SW 1271 (cell line): ENCODE results near the gene NAT8.
A peak's percentile ranks its signal among the peaks of the same experiment; 100 is the strongest.
"Not testable (repeated sequence)": the region's sequence is repeated elsewhere in the genome, so short reads cannot be mapped to it uniquely, and the experiment has no call there.

Experiments
- DNase-seq, 2 experiments: peaks; one replicate each; lab custom pipeline; 2025; lab: John Stamatoyannopoulos, UW

Gene NAT8

DNA sequence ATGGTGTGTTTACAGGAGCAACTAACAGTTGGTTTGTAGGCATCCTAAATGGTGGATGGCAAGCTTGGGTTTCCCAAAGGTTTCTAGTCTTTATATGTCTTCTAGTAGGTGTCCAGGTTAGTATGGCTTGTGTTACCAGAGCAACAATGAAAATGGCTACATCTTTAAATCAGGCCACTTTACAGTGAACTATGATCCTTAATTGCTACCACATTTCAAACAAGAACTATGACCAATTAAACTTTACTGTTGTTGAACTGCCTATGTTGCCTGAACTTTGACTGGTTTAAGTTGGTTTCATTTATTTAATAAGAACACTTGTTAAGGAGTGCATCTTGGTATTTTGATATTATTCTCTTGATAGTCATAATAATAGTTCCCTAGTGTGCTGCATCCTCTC, 5.2 kb downstream of the NAT8 start:
- DNase-seq = not testable (repeated sequence)

DNA sequence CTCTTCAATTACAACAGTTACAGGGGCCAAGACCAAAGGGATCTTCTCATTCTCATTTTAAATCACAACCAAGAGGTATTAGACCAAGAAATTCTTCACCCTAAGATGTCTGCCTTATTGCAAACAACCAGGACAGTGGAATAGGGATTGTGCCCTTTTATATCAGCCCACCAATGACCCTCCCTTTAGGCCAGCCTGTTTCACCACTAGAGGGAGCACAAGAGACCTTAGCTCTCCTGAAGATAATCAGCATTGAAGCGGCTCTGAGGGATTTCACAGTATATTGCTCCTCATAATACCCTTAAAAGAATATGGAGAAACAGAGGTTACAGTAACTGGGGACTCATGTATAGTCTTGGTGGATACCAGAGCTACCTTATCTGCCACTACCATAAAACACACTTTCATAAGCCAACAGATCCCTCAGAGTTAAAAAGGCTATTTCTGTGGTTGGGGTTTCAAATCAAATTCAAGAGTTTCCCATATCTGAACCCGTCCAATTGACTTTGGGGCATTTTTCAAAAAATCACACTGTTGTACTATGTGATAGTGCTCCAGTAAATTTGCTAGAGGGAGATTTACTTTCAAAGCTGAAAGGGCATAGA, 11.5 kb downstream of the NAT8 start:
- peak in 1 of 2 experiments; percentile 34 for DNase-seq

- not testable (repeated sequence) for DNase-seq
These were observed 13.7 kb downstream of the NAT8 start for GRCh38 chr2:73628493-73628892.

- not testable (repeated sequence) for DNase-seq
These were observed 16.0 kb downstream of the NAT8 start for GRCh38 chr2:73626237-73626636.

GRCh38 chr2:73624625-73625024, 17.6 kb downstream of the NAT8 start:
- DNase-seq = not testable (repeated sequence)

- DNase-seq = not testable (repeated sequence)
These were observed 18.2 kb downstream of the NAT8 start for GRCh38 chr2:73624036-73624435.

- not testable (repeated sequence) for DNase-seq
These were observed 22.3 kb downstream of the NAT8 start for GRCh38 chr2:73619925-73620324.

DNA sequence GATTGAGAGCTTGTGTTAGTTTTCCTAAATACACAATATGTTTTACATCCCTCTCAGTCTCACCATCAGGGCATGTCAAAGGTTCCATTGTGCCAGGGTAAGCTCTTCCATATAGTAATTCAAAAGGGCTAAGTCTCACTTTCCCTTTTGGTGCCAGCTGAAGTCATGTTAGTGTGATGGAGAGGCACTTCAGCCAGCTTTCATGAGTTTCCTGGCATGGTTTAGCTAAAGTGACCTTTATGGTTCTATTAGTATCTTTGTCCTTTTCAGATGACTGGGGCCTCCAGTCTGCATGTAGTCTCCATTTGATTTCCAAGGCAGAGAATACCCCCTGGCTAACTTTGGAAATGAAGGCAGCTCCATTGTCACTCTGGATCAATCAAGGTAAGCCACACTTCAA, 27.2 kb downstream of the NAT8 start:
- no peak for DNase-seq

DNA sequence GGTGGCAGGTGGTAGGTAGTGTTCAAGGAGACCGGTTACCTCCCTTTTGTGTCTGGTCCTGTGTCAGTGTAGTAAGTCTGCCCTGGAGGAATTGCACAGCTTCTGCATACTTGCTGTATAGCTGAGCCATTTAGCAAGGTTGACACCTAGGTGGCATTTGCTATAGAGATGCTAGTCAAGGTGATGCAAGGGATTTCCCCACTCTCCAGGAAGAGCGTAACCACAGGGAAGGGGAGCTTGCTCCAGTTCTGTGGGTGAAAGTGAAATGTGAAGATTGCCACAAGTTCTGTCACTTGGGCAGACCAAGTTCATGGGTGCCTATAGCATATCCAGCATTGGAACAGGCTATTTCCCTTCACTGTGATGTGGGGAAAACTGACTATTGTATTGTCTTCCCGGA, 28.1 kb downstream of the NAT8 start:
- no peak for DNase-seq

DNA sequence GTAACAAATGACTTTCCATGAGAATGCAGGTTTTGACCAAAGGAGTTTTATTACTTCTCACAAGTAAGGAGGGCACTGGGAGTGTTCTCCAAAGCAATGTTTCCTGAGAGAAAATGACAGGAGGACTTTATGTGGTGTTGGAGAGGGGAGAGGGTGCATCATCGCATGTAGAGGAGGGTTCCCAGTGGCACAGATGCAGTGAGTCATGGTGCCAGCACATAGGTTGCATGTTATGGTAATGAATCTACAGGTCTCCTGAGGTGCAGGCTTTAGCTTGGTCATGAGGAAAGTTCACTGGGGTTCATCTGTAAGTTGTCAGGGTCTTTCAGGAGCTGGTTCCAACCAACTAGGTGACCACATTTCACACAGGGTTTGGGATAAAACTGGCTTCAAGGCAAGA, 30.4 kb downstream of the NAT8 start:
- no peak for DNase-seq

GRCh38 chr2:73611193-73611592, 31.0 kb downstream of the NAT8 start:
- DNase-seq = no peak

- DNase-seq = no peak
These were observed 32.1 kb downstream of the NAT8 start for GRCh38 chr2:73610111-73610510.

DNA sequence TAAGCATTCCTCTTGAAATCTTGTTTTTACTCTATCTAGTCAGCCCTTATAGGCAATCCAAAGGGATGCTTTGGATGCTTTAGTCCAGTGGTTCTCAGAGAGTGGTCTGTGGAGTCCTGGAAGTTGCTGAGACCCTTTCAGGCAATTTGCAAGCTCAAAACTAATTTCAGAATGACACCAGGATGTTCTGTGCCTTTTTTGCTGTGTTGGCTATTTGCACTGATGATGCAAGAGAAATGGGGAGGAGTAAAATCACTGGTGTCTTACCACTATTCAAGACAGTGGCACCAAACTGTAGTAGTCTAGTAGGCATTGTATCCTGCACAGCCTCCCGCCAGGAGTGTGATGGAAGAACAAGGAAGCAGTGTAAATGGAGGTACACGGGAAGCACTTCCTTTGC, 37.6 kb downstream of the NAT8 start:
- DNase-seq = not testable (repeated sequence)

DNA sequence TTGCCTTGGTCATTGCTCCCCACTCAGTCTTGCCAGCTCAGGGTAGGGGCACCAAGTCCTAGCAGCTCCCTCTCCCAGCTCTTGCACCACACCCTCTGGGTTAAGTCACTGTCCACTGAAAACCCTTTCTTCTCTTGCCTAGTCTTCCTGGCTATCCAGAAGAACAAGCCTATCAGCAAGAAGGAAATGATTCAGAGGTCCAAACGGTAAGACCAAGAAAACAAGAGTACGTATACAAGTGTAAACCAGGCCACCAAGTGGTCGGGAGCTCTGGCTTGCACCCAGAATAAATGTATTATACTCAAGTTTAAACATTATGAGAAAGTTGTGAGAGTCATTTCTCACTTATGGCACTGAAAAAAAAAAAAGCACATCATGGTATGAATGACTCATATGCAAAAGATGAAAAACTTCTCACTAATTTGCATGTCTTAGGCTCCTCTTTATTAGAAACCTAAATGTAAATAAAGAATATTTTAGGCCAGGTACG, 39.1 kb downstream of the NAT8 start:
- DNase-seq = not testable (repeated sequence)

DNA sequence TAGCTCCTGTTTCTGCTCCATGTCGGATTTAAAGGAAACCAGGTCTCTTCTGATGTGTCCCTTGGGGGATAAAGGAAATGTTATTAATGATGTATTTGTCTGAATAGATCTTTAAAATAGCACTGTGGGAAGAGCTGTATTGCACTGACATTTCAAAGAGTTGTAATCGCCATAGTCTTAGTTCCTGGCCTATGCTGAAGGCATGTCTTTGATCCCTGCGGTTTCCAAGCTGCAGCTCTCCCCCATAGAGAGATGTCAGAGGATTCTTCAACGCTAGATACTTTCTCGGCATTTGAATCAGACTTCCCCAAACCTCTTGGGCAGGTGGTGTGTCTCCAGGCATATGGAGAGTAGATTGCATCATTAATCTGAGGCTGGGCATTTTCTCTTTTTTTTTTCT, 40.4 kb downstream of the NAT8 start:
- DNase-seq = no peak

GRCh38 chr2:73594251-73594650, 48.0 kb downstream of the NAT8 start:
- no peak for DNase-seq

DNA sequence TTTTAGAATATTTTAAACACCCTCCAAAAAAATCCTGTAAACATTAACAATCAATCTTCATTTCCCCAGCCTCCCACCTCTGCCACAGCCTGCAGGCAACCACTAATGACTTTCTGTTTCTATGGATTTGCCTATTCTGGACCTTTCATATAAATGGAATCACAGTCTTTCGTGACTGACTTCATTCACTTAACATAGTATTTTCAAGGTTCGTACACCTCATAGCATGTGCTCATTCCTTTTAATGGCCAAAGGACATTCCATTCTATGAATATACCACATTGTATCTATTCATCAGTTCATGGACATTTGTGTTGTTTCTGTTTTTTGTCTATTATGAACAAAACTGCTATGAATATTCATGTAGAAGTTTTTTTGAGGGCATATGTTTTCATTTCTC, 48.5 kb downstream of the NAT8 start:
- DNase-seq = no peak
